Parathyroid adenoma (tissue), 2 donors: ENCODE measurements around the gene LRWD1.

Source experiments
- H2AFZ ChIP-seq: fragments of 300-600 bp; sonication (generic); one replicate; pipeline ENCODE4 v1.7.0; 2017; ENCODE audit warnings: antibody characterized with exemption, mild to moderate bottlenecking
- H3K27ac ChIP-seq: fragments of 300-600 bp; sonication (generic); one replicate; pipeline ENCODE4 v1.7.0; 2017
- H3K27me3 ChIP-seq: fragments of 300-600 bp; sonication (generic); one replicate; pipeline ENCODE4 v1.7.0; 2017; ENCODE audit warnings: low read length; ENCODE audit not compliant: control insufficient read depth, insufficient read depth
- H3K36me3 ChIP-seq: fragments of 300-600 bp; sonication (generic); one replicate; pipeline ENCODE4 v1.7.0; 2017; ENCODE audit warnings: low read length; ENCODE audit not compliant: control insufficient read depth, insufficient read depth
- H3K4me1 ChIP-seq: fragments of 300-600 bp; sonication (generic); one replicate; pipeline ENCODE4 v1.7.0; 2017; ENCODE audit warnings: control low read depth
- H3K4me2 ChIP-seq: fragments of 300-600 bp; sonication (generic); one replicate; pipeline ENCODE4 v1.7.0; 2017; ENCODE audit warnings: low read length
- H3K4me3 ChIP-seq: fragments of 300-600 bp; sonication (generic); one replicate; pipeline ENCODE4 v1.7.0; 2017; ENCODE audit warnings: low read depth, low read length
- H3K79me2 ChIP-seq: fragments of 300-600 bp; sonication (generic); one replicate; pipeline ENCODE4 v1.7.0; 2017; ENCODE audit warnings: control low read depth
- H3K9ac ChIP-seq: fragments of 300-600 bp; sonication (generic); one replicate; pipeline ENCODE4 v1.7.0; 2017; ENCODE audit warnings: mild to moderate bottlenecking
- H3K9me3 ChIP-seq: fragments of 300-600 bp; sonication (generic); one replicate; pipeline ENCODE4 v1.7.0; 2017; ENCODE audit warnings: low read length; ENCODE audit not compliant: control insufficient read depth
- TF ChIP-seq, protein P1 (sequence below): fragments of 300-600 bp; sonication (generic); IDR thresholded peaks from one replicate; pipeline ENCODE4 v1.7.0; 2017; ENCODE audit warnings: antibody characterized with exemption, mild to moderate bottlenecking
- donor health status: primary hyperparathyroidism.

LRWD1 gene

GRCh38 chr7:102464577-102465280, at the start of gene LRWD1, which contains the start of gene ALKBH4:
Gene LRWD1, plus strand, starts transcription at chr7:102464984. Its CDS starts 97 bp downstream, at chr7:102465081.
Gene ALKBH4, minus strand, starts transcription at chr7:102464863. Its CDS starts 27 bp downstream, at chr7:102464836.
- Histone ChIP-seq H3K36me3 (no peaks in the 10 kb centered on the region), H3K4me3 (peak within 1 kb of the TSS; percentile 99), H3K27me3 (no peaks in the 10 kb centered on the region), H3K4me2 (peak within 1 kb of the TSS; percentile 96), H3K9ac (no peak within 1 kb of the TSS), H2AFZ (peak within 1 kb of the TSS; percentile 93), H3K4me1 (peaks cover 10% of the 10 kb centered on the region), H3K27ac (peak within 1 kb of the TSS; percentile 65), H3K79me2 (peaks cover 19% of the 10 kb centered on the region), H3K9me3 (no peaks in the 10 kb centered on the region)
- TF ChIP-seq, protein P1, sequence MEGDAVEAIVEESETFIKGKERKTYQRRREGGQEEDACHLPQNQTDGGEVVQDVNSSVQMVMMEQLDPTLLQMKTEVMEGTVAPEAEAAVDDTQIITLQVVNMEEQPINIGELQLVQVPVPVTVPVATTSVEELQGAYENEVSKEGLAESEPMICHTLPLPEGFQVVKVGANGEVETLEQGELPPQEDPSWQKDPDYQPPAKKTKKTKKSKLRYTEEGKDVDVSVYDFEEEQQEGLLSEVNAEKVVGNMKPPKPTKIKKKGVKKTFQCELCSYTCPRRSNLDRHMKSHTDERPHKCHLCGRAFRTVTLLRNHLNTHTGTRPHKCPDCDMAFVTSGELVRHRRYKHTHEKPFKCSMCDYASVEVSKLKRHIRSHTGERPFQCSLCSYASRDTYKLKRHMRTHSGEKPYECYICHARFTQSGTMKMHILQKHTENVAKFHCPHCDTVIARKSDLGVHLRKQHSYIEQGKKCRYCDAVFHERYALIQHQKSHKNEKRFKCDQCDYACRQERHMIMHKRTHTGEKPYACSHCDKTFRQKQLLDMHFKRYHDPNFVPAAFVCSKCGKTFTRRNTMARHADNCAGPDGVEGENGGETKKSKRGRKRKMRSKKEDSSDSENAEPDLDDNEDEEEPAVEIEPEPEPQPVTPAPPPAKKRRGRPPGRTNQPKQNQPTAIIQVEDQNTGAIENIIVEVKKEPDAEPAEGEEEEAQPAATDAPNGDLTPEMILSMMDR, result no peak

GRCh38 chr7:102415685-102416225, 49.0 kb upstream of the LRWD1 start:
- Histone ChIP-seq H3K4me1 (peaks cover 51% of the 10 kb centered on the region), H3K79me2 (peaks cover 17% of the 10 kb centered on the region), H3K36me3 (no peaks in the 10 kb centered on the region), H3K4me3 (peak overlapping the region; percentile 27), H3K9ac (no peak overlapping the region), H3K27me3 (no peaks in the 10 kb centered on the region), H3K4me2 (peak overlapping the region; percentile 62), H2AFZ (peak overlapping the region; percentile 63), H3K27ac (peak overlapping the region; percentile 87), H3K9me3 (no peaks in the 10 kb centered on the region)
- TF ChIP-seq, protein P1, result no peak

DNA sequence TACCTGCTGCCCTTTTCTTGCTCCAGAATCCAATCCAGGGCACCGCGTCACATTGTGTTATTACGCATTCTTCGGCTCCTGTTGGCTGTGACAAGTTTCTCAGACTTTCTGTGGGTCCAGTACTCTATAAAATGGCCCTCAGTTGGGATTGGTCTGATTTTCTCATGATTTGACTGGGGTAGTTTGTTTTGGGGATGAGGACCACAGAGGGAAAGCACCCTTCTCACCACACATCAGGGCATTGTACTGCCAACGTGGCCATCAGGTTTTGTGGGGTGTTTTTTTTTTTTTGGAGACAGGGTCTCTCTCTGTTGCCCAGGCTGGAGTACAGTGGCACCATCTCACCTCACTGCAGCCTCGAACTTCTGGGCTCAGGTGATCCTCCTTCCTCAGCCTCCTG, 48.4 kb upstream of the LRWD1 start:
- Histone ChIP-seq H3K27ac (peak overlapping the region; percentile 87), H3K4me3 (peak overlapping the region; percentile 27), H3K4me1 (peaks cover 51% of the 10 kb centered on the region), H3K27me3 (no peaks in the 10 kb centered on the region), H3K79me2 (peaks cover 17% of the 10 kb centered on the region), H3K9ac (no peak overlapping the region), H3K9me3 (no peaks in the 10 kb centered on the region), H3K4me2 (peak overlapping the region; percentile 62), H2AFZ (peak overlapping the region; percentile 63), H3K36me3 (no peaks in the 10 kb centered on the region)
- TF ChIP-seq, protein P1, result no peak

GRCh38 chr7:102417105-102417504, 47.7 kb upstream of the LRWD1 start:
- H3K27ac ChIP-seq, result peak overlapping the region; percentile 87

More at GRCh38 chr7:102417105-102417504, 47.7 kb upstream of the LRWD1 start:
- Histone ChIP-seq H3K9me3 (no peaks in the 10 kb centered on the region), H3K9ac (no peak overlapping the region), H3K27me3 (no peaks in the 10 kb centered on the region), H3K79me2 (peaks cover 17% of the 10 kb centered on the region), H3K4me1 (peaks cover 51% of the 10 kb centered on the region), H3K4me2 (no peak overlapping the region), H2AFZ (no peak overlapping the region), H3K36me3 (no peaks in the 10 kb centered on the region), H3K4me3 (no peak overlapping the region)
- TF ChIP-seq, protein P1, result no peak
